GM18517 (cell line): ENCODE measurements around the gene ALG9.

Source experiments
- ATAC-seq: cut with Tn5 transposase; IDR thresholded peaks from one replicate; pipeline ENCODE4 v1.9.1; 2021; ENCODE audit warnings: mild to moderate bottlenecking, moderate library complexity; ENCODE audit not compliant: unreplicated experiment

ALG9 gene

GRCh38 chr11:111736621-111737443, 134.5 kb downstream of the ALG9 start:
- ATAC-seq, result no peak
